WTC11 (cell line): ENCODE results near the gene ZFAND5.

Experiments used
- CREB1 ChIP-seq: sonication (generic); formaldehyde crosslinking; IDR thresholded peaks from 2 replicates; pipeline ENCODE4 v1.8.0; 2023; ENCODE audit warnings: mild to moderate bottlenecking, missing genetic modification reagents
- CTCF ChIP-seq: fragments of 200-600 bp; IDR thresholded peaks from 2 replicates; pipeline ENCODE4 v1.8.0; 2022; ENCODE audit warnings: antibody characterized with exemption
- PRDM15 ChIP-seq: sonication (generic); formaldehyde crosslinking; IDR thresholded peaks from 2 replicates; pipeline ENCODE4 v1.8.0; 2022; ENCODE audit warnings: missing genetic modification reagents
- SP1 ChIP-seq: sonication (generic); formaldehyde crosslinking; conservative IDR thresholded peaks from 2 replicates; pipeline ENCODE4 v1.8.1; 2022; ENCODE audit warnings: missing genetic modification reagents
- TEAD4 ChIP-seq: sonication (generic); formaldehyde crosslinking; IDR thresholded peaks from 2 replicates; pipeline ENCODE4 v1.8.0; 2022; ENCODE audit warnings: mild to moderate bottlenecking, missing genetic modification reagents
- USF2 ChIP-seq: sonication (generic); formaldehyde crosslinking; IDR thresholded peaks from 2 replicates; pipeline ENCODE4 v1.8.1; 2023; ENCODE audit warnings: mild to moderate bottlenecking, missing genetic modification reagents, moderate library complexity

GRCh38 chr9:72362118-72362531 is 2.9 kb downstream of the ZFAND5 start:
- TF ChIP-seq PRDM15 (CRISPR knock-in tag) (no peak), SP1 (CRISPR knock-in tag) (no peak), CTCF (no peak), CREB1 (no peak), TEAD4 (CRISPR knock-in tag) (no peak), USF2 (CRISPR knock-in tag) (no peak)
